ENCODE data around the gene DIS3L.
A peak's percentile ranks its signal among the peaks of the same experiment; 100 is the strongest.
"Not testable (repeated sequence)": the region's sequence is repeated elsewhere in the genome, so short reads cannot be mapped to it uniquely, and the experiment has no call there.

Gene DIS3L

DNA sequence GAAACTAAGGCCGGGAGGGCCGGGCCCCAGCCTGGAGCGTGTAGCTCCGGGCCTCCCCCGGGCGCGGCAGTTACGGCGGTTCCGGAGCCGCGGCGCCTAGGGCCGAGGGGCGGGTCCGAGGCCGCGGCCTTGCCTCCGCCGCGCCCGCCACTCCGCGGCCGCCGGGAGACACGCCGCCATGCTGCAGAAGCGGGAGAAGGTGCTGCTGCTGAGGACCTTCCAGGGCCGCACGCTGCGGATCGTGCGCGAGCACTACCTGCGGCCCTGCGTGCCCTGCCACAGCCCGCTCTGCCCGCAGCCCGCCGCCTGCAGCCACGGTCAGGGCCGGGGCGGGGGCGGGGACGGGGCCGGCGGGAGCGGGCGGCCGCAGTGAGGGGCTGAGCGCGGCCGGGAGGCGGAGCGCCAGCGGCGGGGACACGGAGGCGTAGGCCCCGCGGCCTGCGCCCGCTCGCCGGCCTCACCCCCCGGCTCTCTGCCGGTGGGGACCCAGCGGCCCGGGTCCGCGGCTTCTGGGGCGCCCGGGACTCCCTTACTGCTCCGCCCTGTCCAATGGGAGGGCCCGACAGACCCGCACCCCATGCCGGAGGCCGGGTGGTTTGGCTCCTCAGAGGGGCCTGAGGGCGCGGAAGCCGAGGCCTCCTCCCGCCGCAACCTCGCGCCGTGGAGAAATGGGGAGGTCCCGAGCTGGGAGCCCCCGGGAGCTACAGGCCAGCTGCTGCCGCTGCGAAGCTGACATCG is at the start of gene DIS3L:
TSS of gene DIS3L (plus strand) at position 150 of the 738 bp plus-strand sequence. CDS start at position 179, 29 bp downstream.
- TF ChIP-seq CTCF (IDR thresholded peaks at IDR 0.05; ENCODE audit: control insufficient read depth, insufficient read depth, low read depth, low read length, missing control alignments), result no peak
- DNase-seq (ENCODE audit: low read depth), result no peak

GRCh38 chr15:66245832-66246231 is 47.5 kb upstream of the DIS3L start:
- not testable (repeated sequence) for DNase-seq (ENCODE audit: low read depth); H3K4me3 ChIP-seq (ENCODE audit: control insufficient read depth, low read depth, low read length)

More for the DNA sequence above, at the start of gene DIS3L:
- H3K4me3 ChIP-seq (ENCODE audit: control insufficient read depth, low read depth, low read length), result peak within 1 kb of the TSS; percentile 66

GRCh38 chr15:66246937-66247336 is 46.4 kb upstream of the DIS3L start:
- DNase-seq (ENCODE audit: low read depth), result no peak
- TF ChIP-seq CTCF (IDR thresholded peaks at IDR 0.05; ENCODE audit: control insufficient read depth, insufficient read depth, low read depth, low read length, missing control alignments), result no peak
- H3K4me3 ChIP-seq (ENCODE audit: control insufficient read depth, low read depth, low read length), result no peak overlapping the region

DNA sequence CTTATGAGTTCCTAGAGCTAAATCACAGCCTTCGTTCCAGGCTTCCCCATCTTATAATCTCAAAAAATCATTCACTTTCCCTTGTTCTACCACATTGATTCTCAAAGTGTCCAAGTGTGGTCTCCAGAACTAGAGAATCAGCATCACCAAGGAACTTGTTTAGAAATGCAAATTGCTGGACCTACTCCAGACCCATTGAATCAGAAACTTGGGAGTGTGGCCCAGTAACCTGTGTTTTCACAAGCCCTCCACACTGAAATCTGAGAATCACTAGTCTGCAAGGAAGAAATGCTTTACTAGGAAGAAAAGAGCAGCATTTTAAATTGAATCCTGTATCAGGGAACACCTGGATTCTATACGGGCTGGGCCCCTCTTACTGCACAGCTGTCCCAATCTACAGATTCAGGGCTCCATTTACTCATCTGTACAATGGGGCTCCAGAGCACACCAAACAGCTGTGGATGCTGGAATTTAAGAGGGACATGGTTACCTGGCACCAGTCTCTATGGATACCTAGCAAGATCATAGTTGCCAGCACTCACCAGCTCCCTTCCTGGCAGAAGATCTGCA is 43.7 kb upstream of the DIS3L start:
- DNase-seq (ENCODE audit: low read depth), result no peak
- TF ChIP-seq CTCF (IDR thresholded peaks at IDR 0.05; ENCODE audit: control insufficient read depth, insufficient read depth, low read depth, low read length, missing control alignments), result no peak
- no peak overlapping the region for H3K4me3 ChIP-seq (ENCODE audit: control insufficient read depth, low read depth, low read length)

- DNase-seq (ENCODE audit: low read depth), result no peak
- no peak overlapping the region for H3K4me3 ChIP-seq (ENCODE audit: control insufficient read depth, low read depth, low read length)
- no peak for TF ChIP-seq CTCF (IDR thresholded peaks at IDR 0.05; ENCODE audit: control insufficient read depth, insufficient read depth, low read depth, low read length, missing control alignments)
These were observed 42.1 kb upstream of the DIS3L start for GRCh38 chr15:66251065-66251789.

- TF ChIP-seq CTCF (IDR thresholded peaks at IDR 0.05; ENCODE audit: control insufficient read depth, insufficient read depth, low read depth, low read length, missing control alignments), result peak; percentile 61
- peak overlapping the region; percentile 47 for H3K4me3 ChIP-seq (ENCODE audit: control insufficient read depth, low read depth, low read length)
- no peak for DNase-seq (ENCODE audit: low read depth)
These were observed 41.3 kb upstream of the DIS3L start for GRCh38 chr15:66251790-66252684.
